Trophoblast cell (in vitro differentiated cells and primary cell): Measurements from ENCODE around the gene PTPN13.

ENCODE experiments used
- DNase-seq, 2 donors: peaks; one replicate each; pipeline ENCODE4 v3.0.0-alpha.2; 2016
- H2AFZ ChIP-seq: 2 replicates; pipeline ENCODE4 v1.6.1; 2013; ENCODE audit warnings: low read length, moderate library complexity, mild to moderate bottlenecking; ENCODE audit not compliant: insufficient read depth, poor library complexity
- H2AK5ac ChIP-seq: 2 replicates; pipeline ENCODE4 v1.6.1; 2013; ENCODE audit warnings: mild to moderate bottlenecking, low read length
- H2BK120ac ChIP-seq: 2 replicates; pipeline ENCODE4 v1.6.1; 2013; ENCODE audit warnings: low read length, mild to moderate bottlenecking, moderate library complexity; ENCODE audit not compliant: insufficient read depth, poor library complexity
- H2BK12ac ChIP-seq: 2 replicates; pipeline ENCODE4 v1.6.1; 2013; ENCODE audit warnings: mild to moderate bottlenecking, low read length, moderate library complexity
- H2BK5ac ChIP-seq: 2 replicates; pipeline ENCODE4 v1.6.1; 2013; ENCODE audit warnings: low read length, low read depth, moderate library complexity, mild to moderate bottlenecking; ENCODE audit not compliant: poor library complexity
- H3K14ac ChIP-seq: 2 replicates; pipeline ENCODE4 v1.6.1; 2013; ENCODE audit warnings: mild to moderate bottlenecking, low read length
- H3K18ac ChIP-seq: 2 replicates; pipeline ENCODE4 v1.6.1; 2013; ENCODE audit warnings: mild to moderate bottlenecking, low read length
- H3K23ac ChIP-seq: 2 replicates; pipeline ENCODE4 v1.6.1; 2013; ENCODE audit warnings: low read length
- H3K27ac ChIP-seq: 2 replicates; pipeline ENCODE4 v1.5.1; 2013; ENCODE audit warnings: low read depth, mild to moderate bottlenecking, inconsistent platforms, low read length, moderate library complexity
- H3K27me3 ChIP-seq: 2 replicates; pipeline ENCODE4 v1.6.1; 2013; ENCODE audit warnings: inconsistent platforms, mild to moderate bottlenecking, low read length, moderate library complexity; ENCODE audit not compliant: insufficient read depth
- H3K36me3 ChIP-seq, 2 experiments: 1 replicate in 1 of 2; 2 replicates in 1 of 2; pipeline ENCODE4 v1.6.1; 2013; ENCODE audit warnings: low read length in 2 of 2, mild to moderate bottlenecking in 2 of 2, moderate library complexity in 1 of 2; ENCODE audit not compliant: insufficient read depth in 2 of 2, control insufficient read depth in 1 of 2
- H3K4ac ChIP-seq: 2 replicates; pipeline ENCODE4 v1.6.1; 2013; ENCODE audit warnings: low read depth, mild to moderate bottlenecking, low read length, moderate library complexity
- H3K4me1 ChIP-seq, 2 experiments: 1 replicate in 1 of 2; 2 replicates in 1 of 2; pipeline ENCODE4 v1.6.1; 2013; ENCODE audit warnings: low read length in 2 of 2, mild to moderate bottlenecking in 2 of 2, moderate library complexity in 1 of 2; ENCODE audit not compliant: insufficient read depth in 2 of 2, control insufficient read depth in 1 of 2
- H3K4me2 ChIP-seq: 2 replicates; pipeline ENCODE4 v1.6.1; 2013; ENCODE audit warnings: inconsistent platforms, mild to moderate bottlenecking, low read length, moderate library complexity
- H3K4me3 ChIP-seq: 2 replicates; pipeline ENCODE4 v1.5.1; 2013; ENCODE audit warnings: mild to moderate bottlenecking, low read depth, low read length, inconsistent platforms
- H3K79me1 ChIP-seq: one replicate; pipeline ENCODE4 v1.6.1; 2013; ENCODE audit warnings: low read length
- H3K79me2 ChIP-seq: 2 replicates; pipeline ENCODE4 v1.6.1; 2013; ENCODE audit warnings: low read length, mild to moderate bottlenecking; ENCODE audit not compliant: control insufficient read depth, insufficient read depth, poor library complexity
- H3K9ac ChIP-seq: 2 replicates; pipeline ENCODE4 v1.6.1; 2013; ENCODE audit warnings: mild to moderate bottlenecking, low read length
- H3K9me3 ChIP-seq: 2 replicates; pipeline ENCODE4 v1.6.1; 2013; ENCODE audit warnings: low read depth, mild to moderate bottlenecking, control low read depth, inconsistent platforms, low read length; ENCODE audit not compliant: insufficient read depth
- H4K12ac ChIP-seq: 2 replicates; pipeline ENCODE4 v1.6.1; 2013; ENCODE audit warnings: low read depth, mild to moderate bottlenecking, low read length, moderate library complexity
- H4K8ac ChIP-seq: 2 replicates; pipeline ENCODE4 v1.6.1; 2013; ENCODE audit warnings: low read depth, mild to moderate bottlenecking, low read length, moderate library complexity
- H4K91ac ChIP-seq: one replicate; pipeline ENCODE4 v1.6.1; 2013; ENCODE audit warnings: low read depth, mild to moderate bottlenecking, low read length, moderate library complexity
- WGBS: extraction: QIAGEN DNeasy Blood & Tissue Kit; methylation state at CpG from one replicate; pipeline ENCODE4 v1.1.7; 2013; ENCODE audit warnings: missing lambda C conversion rate; ENCODE audit not compliant: insufficient read length, insufficient coverage; ENCODE audit errors: extremely low coverage; 5-methylcytosine and 5-hydroxymethylcytosine counted together

Gene PTPN13

GRCh38 chr4:86587381-86588140, 6.6 kb upstream of the PTPN13 start:
- no peak overlapping the region for H2BK120ac ChIP-seq
- WGBS: no CpG with 5 or more reads among the region's 3 CpGs
- H3K79me1 ChIP-seq: no peaks in the 10 kb centered on the region
- H3K4me3 ChIP-seq: no peak overlapping the region
- H3K18ac ChIP-seq: no peak overlapping the region
- H3K9ac ChIP-seq: no peak overlapping the region
- H2BK5ac ChIP-seq: no peak overlapping the region
- no peak overlapping the region for H3K4ac ChIP-seq
- H2AFZ ChIP-seq: no peak overlapping the region
- H3K27ac ChIP-seq: no peak overlapping the region
- H4K12ac ChIP-seq: no peak overlapping the region
- H3K4me1 ChIP-seq: no peaks in the 10 kb centered on the region
- no peak overlapping the region for H2AK5ac ChIP-seq
- no peaks in the 10 kb centered on the region for H3K9me3 ChIP-seq
- H2BK12ac ChIP-seq: no peak overlapping the region
- H3K4me2 ChIP-seq: no peak overlapping the region
- H4K91ac ChIP-seq: no peak overlapping the region
- H3K79me2 ChIP-seq: no peaks in the 10 kb centered on the region
- DNase-seq: no peak
- H3K23ac ChIP-seq: no peak overlapping the region
- no peaks in the 10 kb centered on the region for H3K27me3 ChIP-seq
- H4K8ac ChIP-seq: no peak overlapping the region
- H3K36me3 ChIP-seq: no peaks in the 10 kb centered on the region
- no peak overlapping the region for H3K14ac ChIP-seq

GRCh38 chr4:86592553-86593249, 1.4 kb upstream of the PTPN13 start:
- Histone ChIP-seq H3K4me3 (no peak overlapping the region), H3K4me2 (no peak overlapping the region), H3K14ac (no peak overlapping the region), H3K9ac (no peak overlapping the region), H3K27ac (no peak overlapping the region), H3K9me3 (no peaks in the 10 kb centered on the region), H4K8ac (no peak overlapping the region), H2BK5ac (no peak overlapping the region), H3K23ac (no peak overlapping the region), H3K18ac (no peak overlapping the region), H2BK12ac (no peak overlapping the region), H3K27me3 (no peaks in the 10 kb centered on the region), H3K79me1 (peaks cover 4% of the 10 kb centered on the region), H3K79me2 (peaks cover 2% of the 10 kb centered on the region), H3K36me3 (no peaks in the 10 kb centered on the region), H2AFZ (no peak overlapping the region), H4K12ac (no peak overlapping the region), H3K4ac (no peak overlapping the region), H2AK5ac (no peak overlapping the region), H3K4me1 (peaks cover 0 to 3% of the 10 kb centered on the region in 2 experiments), H2BK120ac (no peak overlapping the region), H4K91ac (no peak overlapping the region)
- no CpG with 5 or more reads among the region's 3 CpGs for WGBS
- DNase-seq: peak in 1 of 2 donors; percentile 57

DNA sequence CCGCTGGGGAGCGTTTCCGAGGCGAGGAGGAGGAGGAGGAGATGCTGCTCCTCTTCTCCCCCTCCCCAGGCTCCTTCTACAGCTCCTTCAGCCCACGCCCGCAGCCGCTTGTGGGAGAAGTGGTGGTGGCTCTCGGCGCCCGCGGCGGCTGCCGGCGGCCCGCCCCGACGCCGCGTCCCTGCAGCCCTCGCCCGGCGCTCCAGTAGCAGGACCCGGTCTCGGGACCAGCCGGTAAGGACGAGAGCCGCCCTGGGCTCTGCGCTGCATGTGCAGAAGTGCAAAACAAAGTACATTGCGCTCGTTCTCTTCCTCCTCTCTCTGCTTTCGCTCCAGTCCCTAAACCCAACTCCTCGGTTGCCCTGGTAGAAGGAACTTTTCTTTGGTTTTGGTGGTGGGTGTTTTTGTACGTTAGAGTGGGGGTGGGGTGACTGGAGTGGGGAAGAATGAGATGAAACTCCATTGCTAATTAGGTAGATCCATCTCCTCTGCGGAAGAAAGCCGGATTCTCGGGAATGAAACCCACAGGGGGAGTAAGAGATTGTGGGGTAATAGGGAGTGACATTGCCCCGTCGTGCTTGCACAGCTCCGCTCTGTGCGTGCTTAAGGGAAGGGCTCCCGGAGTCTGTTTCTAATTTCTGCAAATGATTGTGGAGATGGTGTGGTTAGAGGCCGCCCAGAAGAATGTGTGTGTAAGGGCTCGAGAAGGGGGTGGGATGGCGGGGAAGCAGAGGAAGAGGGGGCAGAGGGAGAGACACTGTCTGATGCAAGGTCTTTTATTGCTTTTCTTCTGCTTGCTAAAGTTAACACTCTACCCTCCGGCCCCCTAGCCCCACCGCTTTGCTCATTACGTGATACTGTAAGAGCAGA, 677 bp downstream of the PTPN13 start:
- no CpG with 5 or more reads among the region's 47 CpGs for WGBS
- H3K27ac ChIP-seq: peak overlapping the region; percentile 72

DNA sequence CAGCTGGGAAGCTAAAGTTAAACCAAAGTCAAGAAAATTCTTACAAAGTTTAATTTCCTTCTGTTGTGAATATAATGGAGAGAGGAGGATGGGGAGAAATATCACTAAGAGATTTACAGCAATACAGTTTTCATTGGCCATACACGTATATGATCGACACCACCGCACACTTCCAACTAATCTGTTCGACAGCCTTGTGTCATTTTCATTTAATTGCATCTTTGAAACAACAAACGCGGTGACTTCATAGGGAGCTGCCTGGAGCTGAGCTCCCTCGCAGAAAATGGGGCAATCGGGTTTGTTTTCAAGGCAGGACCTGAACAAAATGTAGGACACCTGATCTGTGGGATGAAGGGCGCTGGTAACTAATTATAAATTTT, 1.3 kb downstream of the PTPN13 start:
- H3K18ac ChIP-seq: no peak overlapping the region
- no peak overlapping the region for H4K91ac ChIP-seq
- H3K23ac ChIP-seq: no peak overlapping the region
- H3K4ac ChIP-seq: no peak overlapping the region
- no peak overlapping the region for H4K12ac ChIP-seq
- peaks cover 4% of the 10 kb centered on the region for H3K79me1 ChIP-seq
- H3K4me2 ChIP-seq: peak overlapping the region; percentile 83
- no peak overlapping the region for H2AFZ ChIP-seq
- no peaks in the 10 kb centered on the region for H3K27me3 ChIP-seq
- no peaks in the 10 kb centered on the region for H3K36me3 ChIP-seq
- H2BK120ac ChIP-seq: no peak overlapping the region
- no peak overlapping the region for H2BK5ac ChIP-seq
- no peak overlapping the region for H3K27ac ChIP-seq
- no peak overlapping the region for H2AK5ac ChIP-seq
- peaks cover 2% of the 10 kb centered on the region for H3K79me2 ChIP-seq
- no peak overlapping the region for H3K9ac ChIP-seq
- no peaks in the 10 kb centered on the region for H3K9me3 ChIP-seq
- H2BK12ac ChIP-seq: no peak overlapping the region
- H3K4me3 ChIP-seq: peak overlapping the region; percentile 86
- H3K4me1 ChIP-seq: peaks cover 0 to 3% of the 10 kb centered on the region in 2 experiments
- DNase-seq: peak in 1 of 2 donors; percentile 17
- no CpG with 5 or more reads among the region's 9 CpGs for WGBS
- H4K8ac ChIP-seq: no peak overlapping the region
- no peak overlapping the region for H3K14ac ChIP-seq

More for the DNA sequence above, 677 bp downstream of the PTPN13 start:
- Histone ChIP-seq H3K79me1 (peaks cover 4% of the 10 kb centered on the region), H3K36me3 (no peaks in the 10 kb centered on the region), H3K18ac (peak overlapping the region; percentile 2), H3K4me3 (peak overlapping the region; percentile 86), H2BK120ac (peak overlapping the region; percentile 1), H3K79me2 (peaks cover 2% of the 10 kb centered on the region), H3K27me3 (no peaks in the 10 kb centered on the region), H3K14ac (no peak overlapping the region), H2AFZ (peak overlapping the region; percentile 52), H3K9ac (peak overlapping the region; percentile 19), H3K4ac (no peak overlapping the region), H3K4me2 (peak overlapping the region; percentile 83), H4K8ac (peak overlapping the region; percentile 18), H3K9me3 (no peaks in the 10 kb centered on the region), H3K4me1 (peaks cover 0 to 3% of the 10 kb centered on the region in 2 experiments), H3K23ac (no peak overlapping the region), H2BK12ac (no peak overlapping the region), H4K12ac (peak overlapping the region; percentile 14), H2BK5ac (peak overlapping the region; percentile 14), H4K91ac (no peak overlapping the region), H2AK5ac (no peak overlapping the region)
- DNase-seq: peak; percentile 27 to 66
